Heart right ventricle (tissue), 16 donors: ENCODE results near the gene TSPAN18. TPM values are rescaled to one million over a fixed set of nuclear protein-coding genes. Genes with fewer than 3 reads are reported as not detected.
A peak's percentile ranks its signal among the peaks of the same experiment; 100 is the strongest.

Experiments used
- ATAC-seq, 8 donors: fragments of 200-7000 bp; cut with Tn5 transposase; one replicate each; pipeline ENCODE4 v1.9.1; 2020; ENCODE audit warnings: mild to moderate bottlenecking in 8 of 8, moderate library complexity in 8 of 8, moderate number of reproducible peaks in 1 of 8
- DNase-seq, 2 donors: peaks; one replicate each; pipeline ENCODE4 v3.0.0-alpha.2; 2020
- H3K27ac ChIP-seq, 10 donors: fragments of 200-600 bp; sonication (generic) in 2 of 10; one replicate each; pipeline versions ENCODE4 v1.5.0 to v1.8.0; 2020 to 2022; ENCODE audit warnings: mild to moderate bottlenecking in 3 of 10
- H3K27me3 ChIP-seq, 7 donors: fragments of 200-600 bp; one replicate each; pipeline ENCODE4 v1.8.0; 2021 to 2022; ENCODE audit warnings: mild to moderate bottlenecking in 2 of 7
- H3K36me3 ChIP-seq, 9 donors: fragments of 200-600 bp; sonication (generic) in 1 of 9; one replicate each; pipeline versions ENCODE4 v1.5.0 to v1.8.0; 2020 to 2022; ENCODE audit warnings: mild to moderate bottlenecking in 2 of 9
- H3K4me1 ChIP-seq, 9 donors: fragments of 200-600 bp; sonication (generic) in 1 of 9; one replicate each; pipeline versions ENCODE4 v1.5.0 to v1.8.0; 2020 to 2022; ENCODE audit warnings: mild to moderate bottlenecking in 4 of 9
- H3K4me3 ChIP-seq, 10 donors: fragments of 200-600 bp; sonication (generic) in 2 of 10; one replicate each; pipeline versions ENCODE4 v1.5.0 to v1.8.0; 2020 to 2022; ENCODE audit warnings: mild to moderate bottlenecking in 7 of 10, moderate library complexity in 2 of 10
- H3K9me3 ChIP-seq, 11 donors: fragments of 200-600 bp in 10 of 11; sonication (generic) in 2 of 11; one replicate each; pipeline versions ENCODE4 v1.5.0 to v1.8.0; 2013 to 2022; ENCODE audit warnings: mild to moderate bottlenecking in 2 of 11, control low read depth in 1 of 11, moderate library complexity in 1 of 11
- WGBS, 2 donors: extraction: QIAGEN DNeasy Blood & Tissue Kit; methylation state at CpG; one replicate each; pipeline ENCODE4 v1.1.7; 2013; ENCODE audit warnings: inconsistent platforms in 1 of 2; 5-methylcytosine and 5-hydroxymethylcytosine counted together
- intact Hi-C, 10 donors: fragments of 100-400 bp; cut with DNase I; formaldehyde crosslinking; loops; one replicate each; pipeline versions ENCODE4 v1.11.1 to v1.14.2; 2022
- polyA plus RNA-seq, 2 donors: library from polyadenylated mRNA; stranded (reverse); fragments of 200-250 nt; gene quantifications; one replicate each; pipeline ENCODE4 v1.2.3, GENCODE V29; 2013
- total RNA-seq, 10 donors: library from RNA; stranded (reverse); fragmentation: NEBNext Ultra II Directional in 3 of 10; extraction: Animal tissue kit (Norgen Biotek cat#: 25700) in 3 of 10; gene quantifications; one replicate each; pipeline versions ENCODE4 v1.2.1 to v1.2.4, GENCODE V29; 2021 to 2023
- TF ChIP-seq, protein P1 (sequence below), 9 donors: fragments of 200-600 bp; sonication (generic) in 2 of 9; IDR thresholded peaks; one replicate each; pipeline versions ENCODE4 v1.5.0 to v1.8.0; 2021 to 2022; ENCODE audit warnings: antibody characterized with exemption in 9 of 9, mild to moderate bottlenecking in 5 of 9, moderate library complexity in 1 of 9
- donor health status: Arrhythmogenic right ventricular cardiomyopathy.
- donor health status: ischemic (EF 13 %, LVEDD 7.1; RV severe dilation, severe dysfunction).
- donor health status: healthy with polysubstance abuse.
- donor health status: DM: no; HTN: yes; CAD: no.
- donor health status: DM: no; HTN: no; CAD: no.
- donor health status: ischemic (EF 25% LVEDD 6.9; RV normal size, moderate dysfunction).
- donor health status: ischemic (EF 25% LVEDD 5.7; RV mildly dilated, moderate dysfunction).
- donor health status: healthy.
- donor health status: DM: yes; HTN: yes; CAD: no.
- donor health status: Ischemic cardiomyopathy.
- donor health status: ischemic (EF 35%, LVEDD 5.7; RV mildly dilated, moderate dysfunction).
- donor health status: nonischemic (EF 11% LVEDD 7.7; RV severe dilation, severe dysfunction).
- donor health status: DM: yes; HTN: yes; CAD: no.
- donor health status: PGD.
- donor health status: ischemic (EF 29% LVEDD 5.4; RV normal size, mild dysfunction).
- donor health status: nonischemic (EF 23%, LVEDD 6.1; RV moderate dilation, normal function).

TSPAN18 gene
- total and polyA plus RNA-seq, 12 donors: 37.7 to 140 (median 92.9) TPM

DNA sequence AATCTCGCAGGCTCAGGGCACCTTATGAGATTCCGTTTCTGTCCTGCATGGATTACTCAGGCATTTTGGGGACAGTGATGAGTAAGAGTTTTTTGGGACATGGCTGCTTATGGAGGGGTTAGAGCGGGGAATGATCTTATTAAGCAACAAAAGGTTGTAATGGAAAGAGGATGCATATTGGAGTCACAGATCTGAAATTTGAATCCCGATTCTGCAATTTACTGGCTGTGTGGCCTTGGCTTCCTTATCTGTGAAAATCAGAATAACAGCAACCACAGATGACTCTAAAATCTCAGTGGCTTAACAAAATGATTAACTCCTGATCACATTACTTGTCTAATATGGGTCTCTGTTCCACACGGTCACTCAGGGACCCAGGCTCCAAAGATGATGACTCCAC is 5.8 kb downstream of the TSPAN18 start:
- H3K36me3 ChIP-seq: peaks cover 0 to 9% (median 0%) of the 10 kb centered on the region in 9 donors
- intact Hi-C loops: no loop called here
- ATAC-seq (no peak), DNase-seq (no peak)
- H3K9me3 ChIP-seq: no peaks in the 10 kb centered on the region
- H3K4me3 ChIP-seq: no peak overlapping the region
- H3K27ac ChIP-seq: peak overlapping the region in 7 of 10 donors; percentile 20 to 93 (median 41)
- H3K27me3 ChIP-seq: peaks cover 0 to 20% (median 0%) of the 10 kb centered on the region in 7 donors
- TF ChIP-seq, protein P1, sequence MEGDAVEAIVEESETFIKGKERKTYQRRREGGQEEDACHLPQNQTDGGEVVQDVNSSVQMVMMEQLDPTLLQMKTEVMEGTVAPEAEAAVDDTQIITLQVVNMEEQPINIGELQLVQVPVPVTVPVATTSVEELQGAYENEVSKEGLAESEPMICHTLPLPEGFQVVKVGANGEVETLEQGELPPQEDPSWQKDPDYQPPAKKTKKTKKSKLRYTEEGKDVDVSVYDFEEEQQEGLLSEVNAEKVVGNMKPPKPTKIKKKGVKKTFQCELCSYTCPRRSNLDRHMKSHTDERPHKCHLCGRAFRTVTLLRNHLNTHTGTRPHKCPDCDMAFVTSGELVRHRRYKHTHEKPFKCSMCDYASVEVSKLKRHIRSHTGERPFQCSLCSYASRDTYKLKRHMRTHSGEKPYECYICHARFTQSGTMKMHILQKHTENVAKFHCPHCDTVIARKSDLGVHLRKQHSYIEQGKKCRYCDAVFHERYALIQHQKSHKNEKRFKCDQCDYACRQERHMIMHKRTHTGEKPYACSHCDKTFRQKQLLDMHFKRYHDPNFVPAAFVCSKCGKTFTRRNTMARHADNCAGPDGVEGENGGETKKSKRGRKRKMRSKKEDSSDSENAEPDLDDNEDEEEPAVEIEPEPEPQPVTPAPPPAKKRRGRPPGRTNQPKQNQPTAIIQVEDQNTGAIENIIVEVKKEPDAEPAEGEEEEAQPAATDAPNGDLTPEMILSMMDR (IDR thresholded peaks at IDR 0.05): no peak
- H3K4me1 ChIP-seq: peaks cover 12 to 89% (median 67%) of the 10 kb centered on the region in 9 donors
- 88 to 90% methylated on average over 5 of the region's 5 CpGs for WGBS, 2 donors

DNA sequence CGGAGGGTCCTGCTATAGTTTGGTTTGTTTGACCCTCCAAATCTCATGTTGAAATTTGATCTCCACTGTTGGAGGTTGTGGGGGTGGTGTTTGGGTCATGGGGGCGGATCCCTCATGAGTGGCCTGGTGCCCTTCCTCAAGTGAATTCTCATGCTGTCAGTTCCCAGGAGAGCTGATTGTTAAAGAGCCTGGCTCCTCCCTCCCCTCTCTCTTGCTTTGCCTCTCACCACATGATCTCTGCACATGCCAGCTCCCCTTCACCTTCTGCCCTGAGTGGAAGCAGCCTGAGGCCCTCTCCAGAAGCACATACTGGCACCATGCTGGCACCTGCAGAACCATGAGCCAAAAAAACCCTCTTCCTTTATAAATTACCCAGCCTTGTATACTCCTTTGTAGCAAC is 7.1 kb downstream of the TSPAN18 start:
- DNase-seq (peak in 1 of 2 donors; percentile 40), ATAC-seq (peak in 7 of 8 donors; percentile 18 to 61 (median 38))
- Histone ChIP-seq H3K27ac (peak overlapping the region in 5 of 10 donors; percentile 24 to 93 (median 32)), H3K4me3 (no peak overlapping the region), H3K36me3 (peaks cover 0 to 10% (median 0%) of the 10 kb centered on the region in 9 donors), H3K9me3 (no peaks in the 10 kb centered on the region), H3K4me1 (peaks cover 12 to 93% (median 66%) of the 10 kb centered on the region in 9 donors), H3K27me3 (peaks cover 0 to 7% (median 0%) of the 10 kb centered on the region in 7 donors)
- 59 to 70% methylated on average over 2 of the region's 2 CpGs for WGBS, 2 donors
- intact Hi-C loops: no loop called here
- TF ChIP-seq, protein P1 (IDR thresholded peaks at IDR 0.05): no peak

DNA sequence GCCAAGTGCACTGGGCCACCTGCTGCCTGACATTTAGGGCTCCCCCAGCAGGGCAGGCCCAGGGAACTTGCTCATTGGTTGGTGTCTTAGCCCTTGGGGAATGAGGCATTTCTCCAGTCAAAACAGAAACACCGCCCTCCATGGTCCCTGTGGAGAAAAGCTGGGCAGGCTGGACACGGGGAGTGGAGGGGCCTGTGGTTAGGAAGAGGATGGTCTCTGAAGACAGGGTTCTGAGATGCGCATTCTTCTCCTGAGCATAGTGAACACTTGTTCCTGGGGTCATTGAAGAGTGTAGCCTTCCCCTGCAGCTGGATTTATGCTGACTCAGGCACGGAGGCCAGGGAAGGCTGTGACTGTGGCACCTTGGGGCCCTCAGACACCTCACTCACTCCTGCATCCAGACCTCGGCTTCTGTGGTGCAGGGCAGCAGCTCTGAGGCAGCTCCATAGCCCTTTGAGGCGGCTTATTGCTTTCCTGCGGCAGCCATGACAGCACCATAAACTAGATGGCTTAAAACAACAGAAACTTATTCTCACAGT is 8.2 kb downstream of the TSPAN18 start:
- intact Hi-C loops: no loop called here
- TF ChIP-seq, protein P1 (IDR thresholded peaks at IDR 0.05): no peak
- Histone ChIP-seq H3K4me1 (peaks cover 9 to 93% (median 65%) of the 10 kb centered on the region in 9 donors), H3K9me3 (no peaks in the 10 kb centered on the region), H3K27ac (peak overlapping the region in 6 of 10 donors; percentile 18 to 45 (median 32)), H3K4me3 (no peak overlapping the region), H3K27me3 (no peaks in the 10 kb centered on the region), H3K36me3 (peaks cover 0 to 10% (median 0%) of the 10 kb centered on the region in 9 donors)
- 69 to 71% methylated on average over 7 of the region's 7 CpGs for WGBS, 2 donors
- ATAC-seq: peak in 3 of 8 donors; percentile 4 to 32 (median 8)
- no peak for DNase-seq

DNA sequence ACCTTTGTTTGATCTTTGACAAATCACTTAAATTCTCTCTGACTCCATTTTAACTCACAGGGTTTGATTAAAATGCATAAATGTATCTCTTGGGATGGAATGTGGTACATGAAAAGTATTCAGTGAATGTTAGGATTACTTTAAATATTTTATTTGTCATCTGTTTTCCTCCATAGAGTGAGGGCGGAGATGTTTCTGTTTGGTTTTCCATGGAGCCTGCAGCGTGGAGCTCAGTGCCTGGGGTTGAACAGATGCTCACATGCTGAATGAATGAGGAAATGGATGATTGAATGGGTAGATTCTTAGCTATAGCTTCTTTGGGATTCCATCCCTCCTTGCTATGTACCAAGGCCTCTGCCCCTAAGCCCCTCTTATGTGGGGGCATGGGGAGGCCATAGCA is 10.0 kb downstream of the TSPAN18 start:
- Histone ChIP-seq H3K4me3 (no peak overlapping the region), H3K36me3 (peaks cover 0 to 10% (median 0%) of the 10 kb centered on the region in 9 donors), H3K27me3 (no peaks in the 10 kb centered on the region), H3K27ac (peak overlapping the region in 2 of 10 donors; percentile 14 to 41), H3K4me1 (peaks cover 14 to 95% (median 71%) of the 10 kb centered on the region in 9 donors), H3K9me3 (no peaks in the 10 kb centered on the region)
- intact Hi-C loops: no loop called here
- ATAC-seq (no peak), DNase-seq (no peak)
- TF ChIP-seq, protein P1 (IDR thresholded peaks at IDR 0.05): no peak
- WGBS, 2 donors: 88 to 96% methylated on average over 2 of the region's 2 CpGs
